ENCODE results near the gene SLCO2B1.

SLCO2B1 gene

GRCh38 chr11:75185866-75186265, 35.0 kb downstream of the SLCO2B1 start:
- H3K9me3 ChIP-seq (ENCODE audit: severe bottlenecking): no peaks in the 10 kb centered on the region
- no peak for TF ChIP-seq CTCF (IDR thresholded peaks at IDR 0.05; ENCODE audit: poor library complexity, severe bottlenecking)
- ATAC-seq (ENCODE audit: low read depth) (no peak), DNase-seq (ENCODE audit: low spot score) (no peak)
- no peak overlapping the region for H3K27ac ChIP-seq (ENCODE audit: poor library complexity, severe bottlenecking)
- H3K36me3 ChIP-seq (ENCODE audit: low read depth): no peaks in the 10 kb centered on the region
- H3K4me1 ChIP-seq (ENCODE audit: insufficient read depth, poor library complexity, severe bottlenecking): no peaks in the 10 kb centered on the region
- no peaks in the 10 kb centered on the region for H3K27me3 ChIP-seq (ENCODE audit: insufficient read depth, poor library complexity, severe bottlenecking)
- no peak overlapping the region for H3K4me3 ChIP-seq (ENCODE audit: severe bottlenecking)

GRCh38 chr11:75186999-75187398, 36.1 kb downstream of the SLCO2B1 start:
- no peaks in the 10 kb centered on the region for H3K36me3 ChIP-seq (ENCODE audit: low read depth)
- H3K27ac ChIP-seq (ENCODE audit: poor library complexity, severe bottlenecking): no peak overlapping the region
- no peaks in the 10 kb centered on the region for H3K4me1 ChIP-seq (ENCODE audit: insufficient read depth, poor library complexity, severe bottlenecking)
- no peak overlapping the region for H3K4me3 ChIP-seq (ENCODE audit: severe bottlenecking)
- DNase-seq (ENCODE audit: low spot score) (no peak), ATAC-seq (ENCODE audit: low read depth) (no peak)
- no peaks in the 10 kb centered on the region for H3K9me3 ChIP-seq (ENCODE audit: severe bottlenecking)
- H3K27me3 ChIP-seq (ENCODE audit: insufficient read depth, poor library complexity, severe bottlenecking): no peaks in the 10 kb centered on the region
- TF ChIP-seq CTCF (IDR thresholded peaks at IDR 0.05; ENCODE audit: poor library complexity, severe bottlenecking): no peak

- TF ChIP-seq CTCF (IDR thresholded peaks at IDR 0.05; ENCODE audit: poor library complexity, severe bottlenecking): no peak
- Histone ChIP-seq H3K27me3 (ENCODE audit: insufficient read depth, poor library complexity, severe bottlenecking) (no peaks in the 10 kb centered on the region), H3K4me3 (ENCODE audit: severe bottlenecking) (no peak overlapping the region), H3K27ac (ENCODE audit: poor library complexity, severe bottlenecking) (no peak overlapping the region), H3K36me3 (ENCODE audit: low read depth) (no peaks in the 10 kb centered on the region), H3K9me3 (ENCODE audit: severe bottlenecking) (no peaks in the 10 kb centered on the region), H3K4me1 (ENCODE audit: insufficient read depth, poor library complexity, severe bottlenecking) (no peaks in the 10 kb centered on the region)
- DNase-seq (ENCODE audit: low spot score): no peak
- no peak for ATAC-seq (ENCODE audit: low read depth)
These were observed 37.8 kb downstream of the SLCO2B1 start for GRCh38 chr11:75188671-75189070.

- Histone ChIP-seq H3K4me3 (ENCODE audit: severe bottlenecking) (no peak overlapping the region), H3K27ac (ENCODE audit: poor library complexity, severe bottlenecking) (no peak overlapping the region), H3K27me3 (ENCODE audit: insufficient read depth, poor library complexity, severe bottlenecking) (no peaks in the 10 kb centered on the region), H3K4me1 (ENCODE audit: insufficient read depth, poor library complexity, severe bottlenecking) (no peaks in the 10 kb centered on the region), H3K9me3 (ENCODE audit: severe bottlenecking) (no peaks in the 10 kb centered on the region), H3K36me3 (ENCODE audit: low read depth) (no peaks in the 10 kb centered on the region)
- ATAC-seq (ENCODE audit: low read depth): no peak
- no peak for DNase-seq (ENCODE audit: low spot score)
- TF ChIP-seq CTCF (IDR thresholded peaks at IDR 0.05; ENCODE audit: poor library complexity, severe bottlenecking): no peak
These were observed 38.2 kb downstream of the SLCO2B1 start for GRCh38 chr11:75189108-75189507.

GRCh38 chr11:75189911-75190310, 39.0 kb downstream of the SLCO2B1 start:
- TF ChIP-seq CTCF (IDR thresholded peaks at IDR 0.05; ENCODE audit: poor library complexity, severe bottlenecking): no peak
- no peak overlapping the region for H3K4me3 ChIP-seq (ENCODE audit: severe bottlenecking)
- no peaks in the 10 kb centered on the region for H3K27me3 ChIP-seq (ENCODE audit: insufficient read depth, poor library complexity, severe bottlenecking)
- no peaks in the 10 kb centered on the region for H3K36me3 ChIP-seq (ENCODE audit: low read depth)
- no peaks in the 10 kb centered on the region for H3K9me3 ChIP-seq (ENCODE audit: severe bottlenecking)
- ATAC-seq (ENCODE audit: low read depth): no peak
- no peak for DNase-seq (ENCODE audit: low spot score)
- H3K27ac ChIP-seq (ENCODE audit: poor library complexity, severe bottlenecking): no peak overlapping the region
- H3K4me1 ChIP-seq (ENCODE audit: insufficient read depth, poor library complexity, severe bottlenecking): no peaks in the 10 kb centered on the region
